K562 (cell line): ENCODE results near the gene HACE1. TPM values are rescaled to one million over a fixed set of nuclear protein-coding genes. Genes with fewer than 3 reads are reported as not detected.

Experiments used
- EGR1 ChIP-seq: fragments of 450-650 bp; conservative IDR thresholded peaks from 2 replicates; pipeline ENCODE4 v1.6.1; 2017; ENCODE audit warnings: mild to moderate bottlenecking
- IFI16 ChIP-seq: fragments of 250-450 bp; sonication (Bioruptor Pico); IDR thresholded peaks from 2 replicates; pipeline ENCODE4 v2.1.2; 2022; ENCODE audit warnings: mild to moderate bottlenecking, inconsistent platforms
- PHB2 ChIP-seq: fragments of 450-650 bp; IDR thresholded peaks from 2 replicates; pipeline ENCODE4 v1.6.1; 2017; ENCODE audit warnings: low read depth
- POLR2A ChIP-seq: fragments of 450-650 bp; conservative IDR thresholded peaks from 2 replicates; pipeline ENCODE4 v1.6.1; 2016
- ZBTB40 ChIP-seq, 2 experiments: fragments of 450-650 bp in 1 of 2; sonication (generic) in 1 of 2; formaldehyde crosslinking in 1 of 2; IDR thresholded peaks; 2 replicates each; pipeline versions ENCODE4 v1.7.1 to v1.9.0; 2016 to 2022; ENCODE audit warnings: inconsistent platforms in 1 of 2, mild to moderate bottlenecking in 1 of 2, missing genetic modification reagents in 1 of 2
- polyA plus RNA-seq, 8 experiments: library from polyadenylated mRNA; depleted of rRNA in 4 of 8; stranded (reverse) in 5 of 8; unstranded in 3 of 8; fragments of >200 nt; fragmentation: Nextera tagmentation in 2 of 8; fragmentation: Illumina TruSeq in 1 of 8; extraction: Ambion mirVana in 2 of 8; extraction: Trizol in 1 of 8; gene quantifications; 2 replicates each; pipeline versions ENCODE4 v1.2.1 to v1.2.3, GENCODE V29; 2011 to 2014; ENCODE audit warnings: inconsistent platforms in 1 of 8, missing spikeins in 1 of 8
- total RNA-seq, 7 experiments: library from RNA; depleted of rRNA in 6 of 7; stranded (reverse); fragments of >200 nt in 6 of 7; fragmentation: Illumina TruSeq in 2 of 7; extraction: Trizol in 2 of 7; gene quantifications; 2 replicates each; pipeline versions ENCODE4 v1.2.1 to v1.2.3, GENCODE V29; 2011 to 2021; ENCODE audit warnings: low replicate concordance in 1 of 7

Gene HACE1
- total and polyA plus RNA-seq, 9 of the 15 experiments (the other 6 are each of a cell fraction or from before 2014, with no cell fraction given) = 3.6 to 19.9 (median 9.1) TPM

GRCh38 chr6:104702126-104702841, 157.4 kb downstream of the HACE1 start (continued):
- no peak for TF ChIP-seq ZBTB40 (IDR thresholded peaks at IDR 0.05)
- TF ChIP-seq ZBTB40 (CRISPR knock-in tag; IDR thresholded peaks at IDR 0.05) = no peak
- no peak for TF ChIP-seq IFI16 (CRISPR knock-in tag)
- no peak for TF ChIP-seq PHB2
- TF ChIP-seq POLR2A = no peak
- TF ChIP-seq EGR1 = no peak
